Gastroesophageal sphincter (tissue), 4 donors: ENCODE results near the gene ACTL7A. TPM values are rescaled to one million over a fixed set of nuclear protein-coding genes. Genes with fewer than 3 reads are reported as not detected.

Source experiments
- ATAC-seq: fragments of 150-250 bp; one replicate; pipeline ENCODE4 v1.9.1; 2016; ENCODE audit warnings: mild to moderate bottlenecking, moderate library complexity
- H3K27ac ChIP-seq, 4 donors: fragments of 200-600 bp; sonication (generic) in 3 of 4; 1 replicate in 3 of 4; 2 replicates in 1 of 4; pipeline ENCODE4 v1.5.1; 2016 to 2019
- H3K27me3 ChIP-seq: fragments of 200-600 bp; sonication (generic); one replicate; pipeline ENCODE4 v1.5.1; 2019
- H3K36me3 ChIP-seq, 2 donors: fragments of 200-600 bp; sonication (generic); one replicate each; pipeline ENCODE4 v1.5.1; 2019; ENCODE audit warnings: control low read depth in 1 of 2
- H3K4me1 ChIP-seq, 3 donors: fragments of 200-600 bp; sonication (generic); 1 replicate in 2 of 3; 2 replicates in 1 of 3; pipeline ENCODE4 v1.5.1; 2016 to 2019; ENCODE audit warnings: control low read depth in 2 of 3
- H3K4me3 ChIP-seq, 2 donors: fragments of 200-600 bp; sonication (generic); one replicate each; pipeline ENCODE4 v1.5.1; 2019; ENCODE audit warnings: mild to moderate bottlenecking in 1 of 2, moderate library complexity in 1 of 2
- H3K9me3 ChIP-seq, 3 donors: fragments of 200-600 bp; sonication (generic); one replicate each; pipeline ENCODE4 v1.5.1; 2017 to 2019; ENCODE audit warnings: control low read depth in 2 of 3
- EP300 ChIP-seq: sonication (generic); formaldehyde crosslinking; IDR thresholded peaks from one replicate; pipeline ENCODE4 v1.6.1; 2017; ENCODE audit warnings: antibody characterized with exemption, mild to moderate bottlenecking
- POLR2A ChIP-seq, 2 donors: fragments of 450-650 bp; IDR thresholded peaks; one replicate each; pipeline ENCODE4 v1.6.1; 2017; ENCODE audit warnings: antibody characterized with exemption in 2 of 2, mild to moderate bottlenecking in 2 of 2, moderate library complexity in 1 of 2
- POLR2AphosphoS5 ChIP-seq: sonication (generic); formaldehyde crosslinking; IDR thresholded peaks from one replicate; pipeline ENCODE4 v1.6.1; 2017; ENCODE audit warnings: antibody characterized with exemption
- WGBS, 2 donors: methylation state at CpG; one replicate each; pipeline ENCODE4 v1.1.5; 2018; ENCODE audit warnings: low coverage in 1 of 2; 5-methylcytosine and 5-hydroxymethylcytosine counted together
- total RNA-seq, 4 donors: library from RNA; depleted of rRNA; stranded (reverse); fragments of >200 nt; gene quantifications; one replicate each; pipeline ENCODE4 v1.1.0, GENCODE V29; 2016
- TF ChIP-seq, protein P1 (sequence below), 4 experiments: fragments of 200-600 bp in 2 of 4; fragments of 450-650 bp in 2 of 4; sonication (generic) in 1 of 4; IDR thresholded peaks; one replicate each; pipeline ENCODE4 v1.5.1; 2017 to 2019; ENCODE audit warnings: antibody characterized with exemption in 4 of 4, mild to moderate bottlenecking in 2 of 4, moderate library complexity in 2 of 4

Gene ACTL7A
- total RNA-seq, 4 donors from 2014 or later, result not detected

DNA sequence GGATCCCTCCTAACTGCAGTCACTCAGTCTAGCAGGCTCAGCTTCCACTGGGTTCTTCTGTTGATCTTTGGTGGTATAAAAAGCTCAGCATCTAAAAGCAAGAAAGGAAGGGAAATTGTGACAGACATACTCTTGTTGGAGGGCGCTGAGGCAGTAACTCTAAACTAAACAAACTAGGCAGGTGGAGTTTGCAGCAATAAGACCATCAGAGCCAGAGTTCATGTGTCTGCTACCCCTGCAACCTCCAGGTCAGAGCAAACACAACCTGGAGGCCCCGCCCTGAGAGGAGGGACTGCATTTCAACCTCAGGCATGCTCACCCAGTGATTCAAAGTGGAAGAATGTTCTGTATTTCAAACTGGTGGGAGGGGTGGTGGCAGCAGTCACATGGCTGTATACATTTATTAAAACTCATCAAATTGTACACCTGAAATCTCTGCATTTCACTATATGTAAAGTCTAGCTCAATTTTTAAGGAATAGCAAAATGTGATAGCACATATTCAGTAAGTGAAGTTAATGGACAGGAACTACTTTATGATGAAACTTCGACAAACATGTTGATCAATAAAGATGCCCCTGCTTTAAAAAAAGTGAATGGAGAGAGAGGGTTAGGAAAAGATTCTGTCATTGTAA, 7.1 kb downstream of the ACTL7A start:
- peaks cover 0 to 66% of the 10 kb centered on the region in 2 donors for H3K36me3 ChIP-seq
- H3K27me3 ChIP-seq, result no peaks in the 10 kb centered on the region
- TF ChIP-seq, protein P1, sequence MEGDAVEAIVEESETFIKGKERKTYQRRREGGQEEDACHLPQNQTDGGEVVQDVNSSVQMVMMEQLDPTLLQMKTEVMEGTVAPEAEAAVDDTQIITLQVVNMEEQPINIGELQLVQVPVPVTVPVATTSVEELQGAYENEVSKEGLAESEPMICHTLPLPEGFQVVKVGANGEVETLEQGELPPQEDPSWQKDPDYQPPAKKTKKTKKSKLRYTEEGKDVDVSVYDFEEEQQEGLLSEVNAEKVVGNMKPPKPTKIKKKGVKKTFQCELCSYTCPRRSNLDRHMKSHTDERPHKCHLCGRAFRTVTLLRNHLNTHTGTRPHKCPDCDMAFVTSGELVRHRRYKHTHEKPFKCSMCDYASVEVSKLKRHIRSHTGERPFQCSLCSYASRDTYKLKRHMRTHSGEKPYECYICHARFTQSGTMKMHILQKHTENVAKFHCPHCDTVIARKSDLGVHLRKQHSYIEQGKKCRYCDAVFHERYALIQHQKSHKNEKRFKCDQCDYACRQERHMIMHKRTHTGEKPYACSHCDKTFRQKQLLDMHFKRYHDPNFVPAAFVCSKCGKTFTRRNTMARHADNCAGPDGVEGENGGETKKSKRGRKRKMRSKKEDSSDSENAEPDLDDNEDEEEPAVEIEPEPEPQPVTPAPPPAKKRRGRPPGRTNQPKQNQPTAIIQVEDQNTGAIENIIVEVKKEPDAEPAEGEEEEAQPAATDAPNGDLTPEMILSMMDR (IDR thresholded peaks at IDR 0.05), result no peak
- TF ChIP-seq POLR2AphosphoS5 (no peak), EP300 (no peak), POLR2A (IDR thresholded peaks at IDR 0.05) (no peak)
- no peaks in the 10 kb centered on the region for H3K4me1 ChIP-seq
- H3K4me3 ChIP-seq, result no peak overlapping the region
- H3K9me3 ChIP-seq, result no peaks in the 10 kb centered on the region
- no peak overlapping the region for H3K27ac ChIP-seq
- ATAC-seq, result no peak
- 100% methylated on average over 1 to 2 of the region's 3 CpGs for WGBS, 2 donors

DNA sequence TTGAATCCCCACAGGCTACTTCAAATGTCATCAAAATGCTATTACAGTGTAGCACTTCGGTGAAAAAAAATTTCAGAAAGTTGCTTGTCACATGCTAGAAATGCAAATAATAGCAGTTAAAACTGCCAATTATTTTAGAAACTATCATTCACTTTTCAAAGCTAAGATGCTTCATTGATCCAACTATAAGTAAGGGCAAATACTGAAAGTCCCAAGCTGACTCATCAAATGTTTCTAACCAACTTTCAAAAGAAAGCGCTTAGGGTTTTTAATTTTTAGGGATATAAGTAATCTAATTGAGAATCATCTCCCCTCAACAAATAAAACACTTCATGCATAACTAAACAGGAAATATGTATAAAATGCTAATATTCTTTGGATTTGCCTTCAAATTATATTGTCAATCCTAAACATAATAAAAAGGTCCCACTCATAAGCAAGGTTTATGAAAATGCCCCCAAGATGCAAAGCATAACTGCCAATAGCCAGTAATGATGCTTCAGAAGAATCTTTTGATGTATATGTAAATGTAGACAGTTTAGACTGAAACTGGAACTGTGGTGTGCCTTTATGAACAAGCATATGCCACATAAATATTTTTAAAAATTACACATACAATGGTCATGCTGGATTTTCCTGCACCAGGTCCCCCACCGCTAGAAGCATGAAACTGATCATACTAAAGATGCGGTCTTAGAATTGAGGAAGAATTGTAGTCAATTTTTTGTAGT, 12.2 kb downstream of the ACTL7A start:
- TF ChIP-seq, protein P1 (IDR thresholded peaks at IDR 0.05), result no peak
- TF ChIP-seq EP300 (no peak), POLR2A (IDR thresholded peaks at IDR 0.05) (no peak), POLR2AphosphoS5 (no peak)
- 90 to 91% methylated on average over 3 to 4 of the region's 4 CpGs for WGBS, 2 donors
- H3K36me3 ChIP-seq, result peaks cover 6 to 97% of the 10 kb centered on the region in 2 donors
- H3K4me1 ChIP-seq, result no peaks in the 10 kb centered on the region
- no peaks in the 10 kb centered on the region for H3K9me3 ChIP-seq
- no peak overlapping the region for H3K27ac ChIP-seq
- no peaks in the 10 kb centered on the region for H3K27me3 ChIP-seq
- H3K4me3 ChIP-seq, result no peak overlapping the region
- no peak for ATAC-seq

DNA sequence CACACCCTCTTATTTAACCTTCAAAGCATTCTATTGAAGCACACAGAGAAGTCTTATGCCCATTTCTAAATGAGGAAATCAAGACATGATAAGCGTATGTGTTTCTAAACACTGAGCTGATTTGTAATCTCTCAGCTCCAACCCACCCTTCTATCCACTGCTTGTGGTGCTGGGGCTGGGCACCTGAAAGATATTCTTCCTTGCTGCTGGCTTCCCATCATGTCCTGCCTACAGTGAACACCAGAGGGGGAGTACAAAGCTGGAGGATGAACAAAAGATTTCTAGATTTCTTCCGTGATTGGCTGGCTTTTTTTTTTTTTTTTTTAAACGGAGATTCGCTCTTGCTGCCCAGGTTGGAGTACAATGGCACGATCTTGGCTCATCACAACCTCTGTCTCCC, 14.4 kb downstream of the ACTL7A start:
- H3K36me3 ChIP-seq, result peaks cover 6 to 99% of the 10 kb centered on the region in 2 donors
- no peaks in the 10 kb centered on the region for H3K27me3 ChIP-seq
- no peak overlapping the region for H3K27ac ChIP-seq
- TF ChIP-seq POLR2AphosphoS5 (no peak), POLR2A (IDR thresholded peaks at IDR 0.05) (no peak), EP300 (no peak)
- TF ChIP-seq, protein P1 (IDR thresholded peaks at IDR 0.05), result no peak
- no peak overlapping the region for H3K4me3 ChIP-seq
- no peaks in the 10 kb centered on the region for H3K9me3 ChIP-seq
- H3K4me1 ChIP-seq, result no peaks in the 10 kb centered on the region
- WGBS, 2 donors, result 78 to 81% methylated on average over 2 to 4 of the region's 5 CpGs
- ATAC-seq, result no peak

DNA sequence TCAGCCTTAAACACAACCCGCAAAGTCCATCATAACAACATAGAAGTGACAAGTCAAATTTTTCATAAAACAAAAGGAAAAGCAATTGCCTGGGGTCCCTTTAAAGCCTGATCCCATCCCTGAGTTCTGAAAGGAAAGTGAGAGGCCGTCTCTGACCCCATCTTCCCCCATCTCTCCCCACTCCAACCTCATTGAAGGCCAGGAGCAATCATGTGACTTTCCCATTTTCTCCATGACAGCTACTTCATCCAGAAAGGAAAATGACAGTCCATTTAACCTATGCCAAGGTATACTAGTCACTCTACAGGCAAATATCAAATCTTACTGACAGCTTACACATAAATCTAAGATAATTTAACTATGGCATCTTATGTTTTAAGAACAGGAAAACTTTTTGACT, 15.5 kb downstream of the ACTL7A start:
- Histone ChIP-seq H3K4me3 (no peak overlapping the region), H3K4me1 (no peaks in the 10 kb centered on the region), H3K27ac (no peak overlapping the region), H3K9me3 (no peaks in the 10 kb centered on the region), H3K36me3 (peaks cover 6 to 98% of the 10 kb centered on the region in 2 donors), H3K27me3 (no peaks in the 10 kb centered on the region)
- TF ChIP-seq POLR2A (IDR thresholded peaks at IDR 0.05), result no peak
- WGBS, 2 donors, result 67 to 90% methylated on average over 1 to 2 of the region's 2 CpGs
- ATAC-seq, result no peak

DNA sequence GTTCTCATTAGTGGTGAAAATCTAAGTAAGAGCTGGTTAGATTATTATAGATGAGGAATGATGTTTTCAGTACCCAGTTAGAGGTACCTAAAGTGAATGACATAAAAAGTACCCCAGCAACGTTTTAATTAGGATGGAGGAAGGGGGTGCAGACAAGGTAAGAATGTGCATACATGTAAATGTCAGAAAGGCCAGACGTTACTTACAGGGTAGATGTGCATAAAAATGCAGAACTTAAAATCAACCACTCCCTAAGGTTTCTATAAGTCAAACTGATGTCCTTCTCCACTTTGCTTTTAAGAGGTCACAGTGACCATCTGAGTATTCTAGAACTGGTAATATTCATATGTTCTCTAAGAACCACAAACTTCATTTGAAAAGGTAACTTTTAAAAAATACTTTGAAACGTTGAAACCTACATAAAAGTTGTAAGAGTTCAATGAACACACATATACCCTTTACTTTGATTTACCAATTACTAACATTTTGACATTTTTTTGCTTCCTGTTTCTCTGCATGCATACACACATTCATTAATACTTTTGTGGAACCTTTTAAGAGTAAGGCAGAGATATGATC, 18.8 kb downstream of the ACTL7A start:
- ATAC-seq, result no peak
- Histone ChIP-seq H3K27ac (no peak overlapping the region), H3K4me3 (no peak overlapping the region), H3K4me1 (peaks cover 0 to 1% (median 0%) of the 10 kb centered on the region in 3 donors), H3K36me3 (peaks cover 6 to 85% of the 10 kb centered on the region in 2 donors), H3K9me3 (no peaks in the 10 kb centered on the region), H3K27me3 (no peaks in the 10 kb centered on the region)
- TF ChIP-seq, protein P1 (IDR thresholded peaks at IDR 0.05), result no peak
- no peak for TF ChIP-seq POLR2AphosphoS5
- TF ChIP-seq POLR2A (IDR thresholded peaks at IDR 0.05), result no peak
- no peak for TF ChIP-seq EP300
- WGBS, 2 donors, result 60 to 77% methylated on average over 3 of the region's 3 CpGs
